Caco-2 (cell line): Measurements from ENCODE around the gene SLX9. TPM values are rescaled to one million over a fixed set of nuclear protein-coding genes. Genes with fewer than 3 reads are reported as not detected.
"Not testable (repeated sequence)": the region's sequence is repeated elsewhere in the genome, so short reads cannot be mapped to it uniquely, and the experiment has no call there.

Experiments used
- BruUV-seq: library from RNA; stranded (reverse); fragments of 400-500 nt; replicated peaks from 2 replicates; lab custom pipeline; 2021; lab: Mats Ljungman, UMichigan
- CTCF ChIA-PET: fragments of 300-600 bp; sonication (Branson Sonifier 250); formaldehyde crosslinking; loops from one replicate; lab custom pipeline; 2022; ENCODE audit warnings: antibody characterized with exemption; lab: Charles Lee
- POLR2A ChIA-PET: fragments of 300-600 bp; sonication (Branson Sonifier 250); formaldehyde crosslinking; loops from one replicate; lab custom pipeline; 2022; ENCODE audit warnings: antibody characterized with exemption; lab: Charles Lee
- DNase-seq, 2 experiments: peaks; one replicate each; pipeline versions ENCODE4 v3.0.0 to v3.0.0-alpha.2; 2020 to 2022
- H3K27me3 ChIP-seq: replicated peaks from 2 replicates; pipeline ENCODE4 v1.6.0; 2011; ENCODE audit warnings: low read length; ENCODE audit not compliant: control insufficient read depth, insufficient read depth
- H3K36me3 ChIP-seq: 2 replicates; pipeline ENCODE4 v1.5.1; 2011; ENCODE audit warnings: low read length; ENCODE audit not compliant: control insufficient read depth, insufficient read depth
- H3K4me1 ChIP-seq: fragments of 250-450 bp; sonication (Bioruptor Pico); 2 replicates; pipeline ENCODE4 v1.5.1; 2020; ENCODE audit warnings: mild to moderate bottlenecking
- H3K4me3 ChIP-seq: 2 replicates; pipeline ENCODE4 v1.5.1; 2011; ENCODE audit warnings: low read depth, mild to moderate bottlenecking, control low read depth, low read length
- H3K9me3 ChIP-seq: fragments of 250-450 bp; sonication (Bioruptor Pico); 2 replicates; pipeline ENCODE4 v1.5.1; 2020; ENCODE audit warnings: mild to moderate bottlenecking, moderate library complexity
- H3K27ac Mint-ChIP-seq: one replicate; pipeline ENCODE4 v1.8.0; 2022; ENCODE audit warnings: mixed read lengths; ENCODE audit not compliant: unreplicated experiment
- H3K27me3 Mint-ChIP-seq: one replicate; pipeline ENCODE4 v1.8.0; 2022; ENCODE audit warnings: mixed read lengths; ENCODE audit not compliant: insufficient read depth, unreplicated experiment
- H3K36me3 Mint-ChIP-seq: one replicate; pipeline ENCODE4 v1.8.0; 2022; ENCODE audit warnings: mild to moderate bottlenecking, mixed read lengths; ENCODE audit not compliant: insufficient read depth, unreplicated experiment
- H3K4me1 Mint-ChIP-seq: one replicate; pipeline ENCODE4 v1.8.0; 2022; ENCODE audit warnings: low read depth, mixed read lengths; ENCODE audit not compliant: unreplicated experiment
- H3K4me3 Mint-ChIP-seq: one replicate; pipeline ENCODE4 v1.8.0; 2022; ENCODE audit warnings: mild to moderate bottlenecking, moderate library complexity, mixed read lengths; ENCODE audit not compliant: unreplicated experiment
- H3K9me3 Mint-ChIP-seq: one replicate; pipeline ENCODE4 v1.8.0; 2022; ENCODE audit warnings: mixed read lengths; ENCODE audit not compliant: unreplicated experiment
- intact Hi-C: fragments of 100-400 bp; cut with micrococcal nuclease; formaldehyde crosslinking; loops from one replicate; pipeline ENCODE4 v1.10.0; 2022; ENCODE audit not compliant: unreplicated experiment
- total RNA-seq: library from RNA; stranded (reverse); gene quantifications from 2 replicates; pipeline ENCODE4 v1.2.3, GENCODE V29; 2022
- TF ChIP-seq, protein P1 (sequence below), 2 experiments: fragments of 200-600 bp in 1 of 2; IDR thresholded peaks; 1 replicate in 1 of 2; 2 replicates in 1 of 2; pipeline versions ENCODE4 v1.5.1 to v1.8.0; 2011 to 2022; ENCODE audit warnings: antibody characterized with exemption in 1 of 2, control low read depth in 1 of 2, inconsistent platforms in 1 of 2, low read depth in 1 of 2, low read length in 1 of 2, mild to moderate bottlenecking in 1 of 2, moderate library complexity in 1 of 2; ENCODE audit not compliant: insufficient read depth in 1 of 2, severe bottlenecking in 1 of 2, unreplicated experiment in 1 of 2

SLX9 gene
- total RNA-seq, 1 experiment from 2014 or later: 62.1 TPM

DNA sequence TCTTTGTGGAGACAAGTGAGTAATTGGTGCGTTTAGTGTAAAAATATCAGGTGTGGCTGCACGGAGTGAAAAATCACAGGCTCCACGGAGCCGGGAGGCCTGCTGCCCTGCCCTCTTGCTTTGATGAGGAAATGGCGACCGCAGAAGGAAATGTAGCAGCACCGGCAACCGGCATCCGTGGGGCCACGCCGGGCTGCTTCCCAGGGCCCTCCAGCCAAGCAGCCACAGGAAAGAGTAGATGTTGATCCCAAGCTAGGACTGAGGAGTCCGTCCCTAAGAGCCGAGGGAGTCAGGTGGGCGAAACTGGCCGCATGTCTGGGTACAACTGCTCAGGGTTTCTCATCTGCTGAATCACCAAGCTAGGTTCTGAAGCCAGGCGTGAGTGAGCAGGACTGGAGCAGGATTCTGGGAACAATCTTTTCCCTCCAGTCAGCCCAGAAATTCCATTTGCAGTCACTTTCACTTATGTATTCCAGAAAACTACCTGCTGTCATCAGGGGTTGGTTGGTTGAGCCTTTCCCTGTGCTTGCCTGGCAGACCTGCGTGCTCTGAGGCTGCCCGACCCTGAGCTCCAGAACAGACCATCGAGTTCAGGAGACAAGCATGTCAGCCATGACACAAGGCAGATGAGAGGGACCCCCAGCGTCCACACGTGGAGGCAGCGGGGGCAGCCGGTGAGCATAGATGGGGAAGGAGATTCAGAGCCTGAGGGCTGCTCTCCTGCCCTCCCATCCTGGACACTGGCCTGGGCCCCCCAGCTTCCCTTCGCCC is 13.3 kb upstream of the SLX9 start:
- H3K9me3 Mint-ChIP-seq: no peaks in the 10 kb centered on the region
- intact Hi-C loops: no loop called here

DNA sequence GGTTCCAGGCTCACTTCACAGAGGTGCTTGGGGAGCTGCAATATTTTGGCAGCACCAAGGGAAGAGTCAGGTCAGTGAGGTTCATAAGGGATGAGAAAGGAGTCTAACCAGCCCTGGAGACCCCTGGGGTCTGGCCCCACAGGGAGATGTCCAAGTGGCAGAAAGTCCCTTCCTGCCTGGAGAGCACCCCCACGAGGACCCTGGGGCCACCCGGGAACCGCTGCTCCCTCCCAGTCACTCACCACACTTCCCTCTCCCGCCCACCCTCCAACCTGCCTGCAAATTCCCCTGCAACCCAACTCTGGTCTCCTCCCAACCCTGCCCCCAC is 12.6 kb upstream of the SLX9 start:
- peaks cover 5% of the 10 kb centered on the region for H3K27me3 Mint-ChIP-seq
- no peak overlapping the region for H3K27ac Mint-ChIP-seq
- no peaks in the 10 kb centered on the region for H3K9me3 Mint-ChIP-seq
- BruUV-seq: no TSS peak
- peak overlapping the region; percentile 22 for H3K4me3 Mint-ChIP-seq
- H3K4me3 ChIP-seq: no peak overlapping the region
- peaks cover 15% of the 10 kb centered on the region for H3K4me1 Mint-ChIP-seq
- no peaks in the 10 kb centered on the region for H3K27me3 ChIP-seq
- no peaks in the 10 kb centered on the region for H3K9me3 ChIP-seq
- intact Hi-C loops: no loop called here
- POLR2A ChIA-PET: no interaction called here
- DNase-seq: no peak
- H3K36me3 ChIP-seq: no peaks in the 10 kb centered on the region
- no peaks in the 10 kb centered on the region for H3K36me3 Mint-ChIP-seq
- H3K4me1 ChIP-seq: peaks cover 16% of the 10 kb centered on the region
- CTCF ChIA-PET: interaction anchor here (0.7 to 1.4 kb wide), 4 partner anchors 20 to 202 kb away, joined by 3 to 5 read pairs (median 4); partner anchors contain the start of gene PTTG1IP
- TF ChIP-seq, protein P1, sequence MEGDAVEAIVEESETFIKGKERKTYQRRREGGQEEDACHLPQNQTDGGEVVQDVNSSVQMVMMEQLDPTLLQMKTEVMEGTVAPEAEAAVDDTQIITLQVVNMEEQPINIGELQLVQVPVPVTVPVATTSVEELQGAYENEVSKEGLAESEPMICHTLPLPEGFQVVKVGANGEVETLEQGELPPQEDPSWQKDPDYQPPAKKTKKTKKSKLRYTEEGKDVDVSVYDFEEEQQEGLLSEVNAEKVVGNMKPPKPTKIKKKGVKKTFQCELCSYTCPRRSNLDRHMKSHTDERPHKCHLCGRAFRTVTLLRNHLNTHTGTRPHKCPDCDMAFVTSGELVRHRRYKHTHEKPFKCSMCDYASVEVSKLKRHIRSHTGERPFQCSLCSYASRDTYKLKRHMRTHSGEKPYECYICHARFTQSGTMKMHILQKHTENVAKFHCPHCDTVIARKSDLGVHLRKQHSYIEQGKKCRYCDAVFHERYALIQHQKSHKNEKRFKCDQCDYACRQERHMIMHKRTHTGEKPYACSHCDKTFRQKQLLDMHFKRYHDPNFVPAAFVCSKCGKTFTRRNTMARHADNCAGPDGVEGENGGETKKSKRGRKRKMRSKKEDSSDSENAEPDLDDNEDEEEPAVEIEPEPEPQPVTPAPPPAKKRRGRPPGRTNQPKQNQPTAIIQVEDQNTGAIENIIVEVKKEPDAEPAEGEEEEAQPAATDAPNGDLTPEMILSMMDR (IDR thresholded peaks at IDR 0.05; ENCODE audit: insufficient read depth in 1 of 2, low read depth in 1 of 2, low read length in 1 of 2, severe bottlenecking in 1 of 2, unreplicated experiment in 1 of 2): no peak

More for the DNA sequence above, 13.3 kb upstream of the SLX9 start:
- DNase-seq: no peak
- Histone ChIP-seq H3K36me3 (no peaks in the 10 kb centered on the region), H3K9me3 (no peaks in the 10 kb centered on the region), H3K4me3 (no peak overlapping the region), H3K4me1 (peaks cover 13% of the 10 kb centered on the region), H3K27me3 (no peaks in the 10 kb centered on the region)
- CTCF ChIA-PET: interaction anchor here (0.9 to 1.4 kb wide), 3 partner anchors 19 to 133 kb away, joined by 3 to 5 read pairs (median 3); partner anchors contain the start of gene PTTG1IP
- H3K27me3 Mint-ChIP-seq: peaks cover 7% of the 10 kb centered on the region
- no TSS peak for BruUV-seq
- TF ChIP-seq, protein P1 (IDR thresholded peaks at IDR 0.05; ENCODE audit: insufficient read depth in 1 of 2, low read depth in 1 of 2, low read length in 1 of 2, severe bottlenecking in 1 of 2, unreplicated experiment in 1 of 2): no peak
- no peak overlapping the region for H3K27ac Mint-ChIP-seq
- no peaks in the 10 kb centered on the region for H3K36me3 Mint-ChIP-seq
- H3K4me1 Mint-ChIP-seq: peaks cover 15% of the 10 kb centered on the region
- H3K4me3 Mint-ChIP-seq: no peak overlapping the region
- POLR2A ChIA-PET: no interaction called here

DNA sequence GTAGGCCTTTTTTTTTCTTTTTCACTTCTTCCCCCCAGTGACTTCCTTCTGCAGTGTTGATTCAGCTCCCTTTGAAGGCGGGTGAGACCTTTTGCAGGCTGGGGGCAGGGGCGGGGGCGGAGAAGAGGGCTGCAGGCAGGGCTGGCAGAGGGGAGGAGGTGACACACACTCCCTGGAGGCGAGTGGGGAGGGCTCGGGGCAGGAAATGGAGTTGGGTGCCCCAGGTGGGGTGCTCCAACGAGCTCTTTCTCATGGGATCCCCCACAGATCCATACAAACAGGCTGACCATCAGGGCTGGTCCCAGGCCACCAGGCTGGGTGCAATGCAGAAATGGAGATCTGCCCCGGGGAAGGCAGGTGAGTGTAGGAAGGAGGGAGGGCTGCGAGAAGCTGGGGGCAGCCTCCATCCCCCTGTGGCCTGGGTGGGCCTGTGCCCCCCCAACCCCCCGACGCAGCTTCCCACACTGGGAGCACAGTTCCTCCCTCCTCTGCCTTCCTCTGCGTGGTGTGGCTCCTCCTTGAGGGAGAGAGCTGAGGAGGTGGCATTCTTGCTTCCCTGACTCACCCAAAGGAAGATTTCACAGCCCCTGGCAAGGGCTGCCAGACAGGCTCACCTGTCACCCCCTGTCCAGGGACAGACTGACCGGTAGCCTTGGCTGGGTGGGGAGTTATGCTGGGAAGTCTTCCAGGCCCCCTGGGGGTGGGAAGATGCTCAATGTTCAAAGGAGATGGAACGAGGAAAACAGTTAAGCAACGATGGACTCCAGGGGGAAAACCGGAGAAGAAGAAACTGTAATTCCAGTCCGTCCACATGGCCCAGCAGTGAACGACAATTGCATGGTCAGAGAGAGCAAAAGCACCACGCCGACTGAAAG is 12.0 kb upstream of the SLX9 start:
- Mint-ChIP-seq H3K27me3 (peaks cover 5% of the 10 kb centered on the region), H3K4me1 (peaks cover 15% of the 10 kb centered on the region), H3K36me3 (no peaks in the 10 kb centered on the region), H3K27ac (peak overlapping the region; percentile 33), H3K9me3 (no peaks in the 10 kb centered on the region), H3K4me3 (peak overlapping the region; percentile 22)
- DNase-seq: peak in 1 of 2 experiments; percentile 25
- Histone ChIP-seq H3K36me3 (no peaks in the 10 kb centered on the region), H3K4me1 (peaks cover 18% of the 10 kb centered on the region), H3K9me3 (no peaks in the 10 kb centered on the region), H3K27me3 (no peaks in the 10 kb centered on the region), H3K4me3 (no peak overlapping the region)
- TF ChIP-seq, protein P1 (IDR thresholded peaks at IDR 0.05; ENCODE audit: insufficient read depth in 1 of 2, low read depth in 1 of 2, low read length in 1 of 2, severe bottlenecking in 1 of 2, unreplicated experiment in 1 of 2): peak in 1 of 2 experiments; percentile 7
- BruUV-seq: no TSS peak
- intact Hi-C loops: no loop called here
- CTCF ChIA-PET: interaction anchor here (0.7 to 1.4 kb wide), 5 partner anchors 20 to 201 kb away, joined by 3 to 5 read pairs (median 4); partner anchors contain the start of gene PTTG1IP
- POLR2A ChIA-PET: no interaction called here

DNA sequence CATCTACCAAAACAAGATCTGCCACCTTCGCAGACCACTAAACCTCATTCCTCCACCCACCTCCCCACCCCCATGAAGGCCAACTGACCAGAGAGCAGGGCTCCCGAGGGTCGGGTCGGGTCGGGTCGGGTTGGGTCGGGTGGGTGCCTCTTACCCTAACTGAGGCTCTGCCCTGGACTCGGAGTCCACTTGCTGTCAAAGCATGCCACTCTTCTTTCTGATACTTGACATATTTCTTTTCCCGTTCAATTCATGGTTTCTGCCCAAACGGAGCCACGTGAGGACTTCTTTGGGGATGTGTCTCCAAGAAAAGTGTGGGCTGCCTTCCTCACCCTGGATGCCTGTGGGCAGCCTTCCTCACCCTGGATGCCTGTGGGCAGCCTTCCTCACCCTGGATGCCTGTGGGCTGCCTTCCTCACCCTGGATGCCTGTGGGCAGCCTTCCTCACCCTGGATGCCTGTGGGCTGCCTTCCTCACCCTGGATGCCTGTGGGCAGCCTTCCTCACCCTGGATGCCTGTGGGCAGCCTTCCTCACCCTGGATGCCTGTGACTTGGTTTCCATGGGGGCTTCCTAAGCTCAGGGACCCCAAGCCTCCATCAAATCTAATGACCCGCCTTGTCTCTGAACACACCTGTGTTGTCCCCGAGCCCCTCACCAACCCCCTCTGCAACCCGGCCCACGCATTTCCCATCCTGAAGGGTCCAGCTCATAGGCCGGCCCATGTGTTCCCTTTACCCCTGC is 11.2 kb upstream of the SLX9 start:
- peak overlapping the region; percentile 33 for H3K27ac Mint-ChIP-seq
- POLR2A ChIA-PET, H3K27me3 Mint-ChIP-seq, H3K36me3 Mint-ChIP-seq, H3K27me3 ChIP-seq, DNase-seq, BruUV-seq, H3K9me3 Mint-ChIP-seq, intact Hi-C loops, H3K4me3 ChIP-seq, H3K9me3 ChIP-seq, H3K36me3 ChIP-seq, H3K4me3 Mint-ChIP-seq: not testable (repeated sequence)
- H3K4me1 Mint-ChIP-seq: peaks cover 15% of the 10 kb centered on the region
- CTCF ChIA-PET: interaction anchor here (0.7 kb wide), 1 partner anchor 56 kb away, joined by 4 read pairs; no protein-coding TSS in a partner anchor
- peaks cover 21% of the 10 kb centered on the region for H3K4me1 ChIP-seq
